K562 (cell line): ENCODE data around the gene SLC22A23. TPM values are rescaled to one million over a fixed set of nuclear protein-coding genes. Genes with fewer than 3 reads are reported as not detected.

Source experiments
- C11orf30 ChIP-seq: fragments of 450-650 bp; IDR thresholded peaks from 2 replicates; pipeline ENCODE4 v1.6.1; 2016; ENCODE audit warnings: low read depth, mild to moderate bottlenecking
- ELK1 ChIP-seq: sonication (generic); formaldehyde crosslinking; IDR thresholded peaks from 2 replicates; pipeline ENCODE4 v1.8.1; 2022; ENCODE audit warnings: missing genetic modification reagents
- ESRRA ChIP-seq: fragments of 450-650 bp; IDR thresholded peaks from 2 replicates; pipeline ENCODE4 v1.6.1; 2014; ENCODE audit warnings: low read depth, mild to moderate bottlenecking, moderate library complexity, borderline replicate concordance
- FOXA3 ChIP-seq, 2 experiments: fragments of 450-650 bp in 1 of 2; sonication (generic) in 1 of 2; formaldehyde crosslinking; IDR thresholded peaks in 1 of 2; conservative IDR thresholded peaks in 1 of 2; 2 replicates each; pipeline versions ENCODE4 v1.4.0 to v1.8.0; 2020 to 2022; ENCODE audit warnings: mild to moderate bottlenecking in 2 of 2, missing genetic modification reagents in 1 of 2
- LARP7 ChIP-seq: fragments of 450-650 bp; IDR thresholded peaks from 2 replicates; pipeline ENCODE4 v1.6.1; 2016
- MCM7 ChIP-seq, 2 experiments: fragments of 450-650 bp; IDR thresholded peaks; 2 replicates each; pipeline ENCODE4 v1.6.1; 2016 to 2018
- NELFE ChIP-seq: IDR thresholded peaks from 2 replicates; pipeline ENCODE4 v1.6.1; 2011; ENCODE audit warnings: mild to moderate bottlenecking; ENCODE audit not compliant: insufficient read depth, insufficient read length
- POLR3A ChIP-seq: IDR thresholded peaks from 2 replicates; pipeline ENCODE4 v1.6.1; 2011; ENCODE audit warnings: borderline replicate concordance, mild to moderate bottlenecking, moderate library complexity; ENCODE audit not compliant: insufficient read length, insufficient read depth; ENCODE audit errors: extremely low read depth
- SLC30A9 ChIP-seq: fragments of 250-450 bp; sonication (Bioruptor Pico); IDR thresholded peaks from 2 replicates; pipeline ENCODE4 v1.8.0; 2022; ENCODE audit warnings: mild to moderate bottlenecking, moderate library complexity
- SP2 ChIP-seq: IDR thresholded peaks from 2 replicates; pipeline ENCODE4 v1.6.1; 2011; ENCODE audit warnings: mild to moderate bottlenecking, low read depth, low read length, moderate library complexity; ENCODE audit not compliant: poor library complexity, severe bottlenecking; ENCODE audit errors: extremely low read depth
- SUPT5H ChIP-seq: fragments of 450-650 bp; IDR thresholded peaks from 2 replicates; pipeline ENCODE4 v1.6.1; 2016
- ZNF175 ChIP-seq: fragments of 200-800 bp; sonication (Bioruptor generic); IDR thresholded peaks from 2 replicates; pipeline ENCODE4 v1.6.1; 2016; ENCODE audit warnings: low read depth, mild to moderate bottlenecking, missing genetic modification characterization, missing compliant biosample characterization
- ZNF384 ChIP-seq: IDR thresholded peaks from 2 replicates; pipeline ENCODE4 v1.6.1; 2012; ENCODE audit warnings: low read depth, low read length, improper control_type of control experiment
- ZNF592 ChIP-seq: fragments of 450-650 bp; IDR thresholded peaks from 2 replicates; pipeline ENCODE4 v1.6.1; 2017; ENCODE audit warnings: antibody characterized with exemption, mild to moderate bottlenecking
- ZNF644 ChIP-seq: fragments of 200-800 bp; sonication (Bioruptor generic); IDR thresholded peaks from 2 replicates; pipeline ENCODE4 v1.6.1; 2016; ENCODE audit warnings: low read depth, missing genetic modification characterization, missing compliant biosample characterization
- polyA plus RNA-seq, 8 experiments: library from polyadenylated mRNA; depleted of rRNA in 4 of 8; stranded (reverse) in 5 of 8; unstranded in 3 of 8; fragments of >200 nt; fragmentation: Nextera tagmentation in 2 of 8; fragmentation: Illumina TruSeq in 1 of 8; extraction: Ambion mirVana in 2 of 8; extraction: Trizol in 1 of 8; gene quantifications; 2 replicates each; pipeline versions ENCODE4 v1.2.1 to v1.2.3, GENCODE V29; 2011 to 2014; ENCODE audit warnings: inconsistent platforms in 1 of 8, missing spikeins in 1 of 8
- total RNA-seq, 7 experiments: library from RNA; depleted of rRNA in 6 of 7; stranded (reverse); fragments of >200 nt in 6 of 7; fragmentation: Illumina TruSeq in 2 of 7; extraction: Trizol in 2 of 7; gene quantifications; 2 replicates each; pipeline versions ENCODE4 v1.2.1 to v1.2.3, GENCODE V29; 2011 to 2021; ENCODE audit warnings: low replicate concordance in 1 of 7
- TF ChIP-seq, protein P1 (sequence below): fragments of 250-450 bp; sonication (Bioruptor Pico); IDR thresholded peaks from 2 replicates; pipeline ENCODE4 v1.5.0; 2020; ENCODE audit warnings: mild to moderate bottlenecking, borderline replicate concordance
- TF ChIP-seq, protein P2 (sequence below): fragments of 450-650 bp; IDR thresholded peaks from 2 replicates; pipeline ENCODE4 v1.6.1; 2016; ENCODE audit warnings: mild to moderate bottlenecking

Gene SLC22A23
- total and polyA plus RNA-seq, 9 of the 15 experiments (the other 6 are each of a cell fraction or from before 2014, with no cell fraction given): 0.30 to 8.7 (median 2.5) TPM

- TF ChIP-seq, protein P1, sequence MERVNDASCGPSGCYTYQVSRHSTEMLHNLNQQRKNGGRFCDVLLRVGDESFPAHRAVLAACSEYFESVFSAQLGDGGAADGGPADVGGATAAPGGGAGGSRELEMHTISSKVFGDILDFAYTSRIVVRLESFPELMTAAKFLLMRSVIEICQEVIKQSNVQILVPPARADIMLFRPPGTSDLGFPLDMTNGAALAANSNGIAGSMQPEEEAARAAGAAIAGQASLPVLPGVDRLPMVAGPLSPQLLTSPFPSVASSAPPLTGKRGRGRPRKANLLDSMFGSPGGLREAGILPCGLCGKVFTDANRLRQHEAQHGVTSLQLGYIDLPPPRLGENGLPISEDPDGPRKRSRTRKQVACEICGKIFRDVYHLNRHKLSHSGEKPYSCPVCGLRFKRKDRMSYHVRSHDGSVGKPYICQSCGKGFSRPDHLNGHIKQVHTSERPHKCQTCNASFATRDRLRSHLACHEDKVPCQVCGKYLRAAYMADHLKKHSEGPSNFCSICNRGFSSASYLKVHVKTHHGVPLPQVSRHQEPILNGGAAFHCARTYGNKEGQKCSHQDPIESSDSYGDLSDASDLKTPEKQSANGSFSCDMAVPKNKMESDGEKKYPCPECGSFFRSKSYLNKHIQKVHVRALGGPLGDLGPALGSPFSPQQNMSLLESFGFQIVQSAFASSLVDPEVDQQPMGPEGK: no peak
- TF ChIP-seq ZNF592: peak; percentile 97
- no peak for TF ChIP-seq ZNF384
- peak; percentile 90; the same call in 1 of the 2 replicates for TF ChIP-seq ESRRA
- TF ChIP-seq POLR3A: no peak
- peak; percentile 67 for TF ChIP-seq ZNF175
- TF ChIP-seq C11orf30: no peak
- no peak; a peak in 1 of 4 replicates for TF ChIP-seq FOXA3 (CRISPR knock-in tag; conservative IDR thresholded peaks at IDR 0.05 in 1 of 2, IDR thresholded peaks at IDR 0.05 in 1 of 2)
- no peak for TF ChIP-seq SLC30A9 (CRISPR knock-in tag)
- no peak for TF ChIP-seq SUPT5H
- no peak for TF ChIP-seq NELFE
- TF ChIP-seq ZNF644 (tag): peak; percentile 92
- TF ChIP-seq MCM7 (IDR thresholded peaks at IDR 0.05): no peak
- no peak for TF ChIP-seq LARP7
- TF ChIP-seq SP2: no peak
- TF ChIP-seq ELK1 (CRISPR knock-in tag): no peak
- TF ChIP-seq, protein P2, sequence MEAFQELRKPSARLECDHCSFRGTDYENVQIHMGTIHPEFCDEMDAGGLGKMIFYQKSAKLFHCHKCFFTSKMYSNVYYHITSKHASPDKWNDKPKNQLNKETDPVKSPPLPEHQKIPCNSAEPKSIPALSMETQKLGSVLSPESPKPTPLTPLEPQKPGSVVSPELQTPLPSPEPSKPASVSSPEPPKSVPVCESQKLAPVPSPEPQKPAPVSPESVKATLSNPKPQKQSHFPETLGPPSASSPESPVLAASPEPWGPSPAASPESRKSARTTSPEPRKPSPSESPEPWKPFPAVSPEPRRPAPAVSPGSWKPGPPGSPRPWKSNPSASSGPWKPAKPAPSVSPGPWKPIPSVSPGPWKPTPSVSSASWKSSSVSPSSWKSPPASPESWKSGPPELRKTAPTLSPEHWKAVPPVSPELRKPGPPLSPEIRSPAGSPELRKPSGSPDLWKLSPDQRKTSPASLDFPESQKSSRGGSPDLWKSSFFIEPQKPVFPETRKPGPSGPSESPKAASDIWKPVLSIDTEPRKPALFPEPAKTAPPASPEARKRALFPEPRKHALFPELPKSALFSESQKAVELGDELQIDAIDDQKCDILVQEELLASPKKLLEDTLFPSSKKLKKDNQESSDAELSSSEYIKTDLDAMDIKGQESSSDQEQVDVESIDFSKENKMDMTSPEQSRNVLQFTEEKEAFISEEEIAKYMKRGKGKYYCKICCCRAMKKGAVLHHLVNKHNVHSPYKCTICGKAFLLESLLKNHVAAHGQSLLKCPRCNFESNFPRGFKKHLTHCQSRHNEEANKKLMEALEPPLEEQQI: peak; percentile 92
Observed at GRCh38 chr6:3392930-3393835, 63.7 kb downstream of the SLC22A23 start (continued).
